IMR-90 (cell line): ENCODE data around the gene ART4. TPM values are rescaled to one million over a fixed set of nuclear protein-coding genes. Genes with fewer than 3 reads are reported as not detected.

Source experiments
- ATAC-seq: fragments of 200-7000 bp; cut with Tn5 transposase; 2 replicates; pipeline ENCODE4 v1.9.1; 2020; ENCODE audit warnings: low read depth, mild to moderate bottlenecking, moderate library complexity
- BruUV-seq: library from RNA; stranded (reverse); fragments of 400-500 nt; replicated peaks from 2 replicates; lab custom pipeline; 2021; lab: Mats Ljungman, UMichigan
- CTCF ChIA-PET: fragments of 300-600 bp; formaldehyde crosslinking; extraction: SDS; loops from one replicate; lab custom pipeline; 2021; ENCODE audit warnings: antibody characterized with exemption; lab: Yijun Ruan, JAX
- POLR2A ChIA-PET: fragments of 300-600 bp; sonication (Branson Sonifier 250); formaldehyde crosslinking; loops from one replicate; lab custom pipeline; 2022; ENCODE audit warnings: antibody characterized with exemption; ENCODE audit not compliant: unreplicated experiment; lab: Charles Lee
- DNase-seq: peaks from one replicate; pipeline ENCODE4 v3.0.0; 2013
- H2AFZ ChIP-seq: replicated peaks from 2 replicates; pipeline ENCODE3; 2013; ENCODE audit warnings: low read length, mild to moderate bottlenecking; ENCODE audit not compliant: poor library complexity
- H2AK5ac ChIP-seq: 2 replicates; pipeline ENCODE4 v1.6.1; 2013; ENCODE audit warnings: low read depth, low read length, inconsistent platforms
- H2AK9ac ChIP-seq: replicated peaks from 2 replicates; pipeline ENCODE3; 2013; ENCODE audit warnings: mild to moderate bottlenecking, low read depth, low read length, moderate library complexity; ENCODE audit not compliant: poor library complexity
- H2BK120ac ChIP-seq: 2 replicates; pipeline ENCODE4 v1.6.1; 2013; ENCODE audit warnings: low read depth, low read length, inconsistent platforms
- H2BK15ac ChIP-seq: 3 replicates; pipeline ENCODE4 v1.6.1; 2013; ENCODE audit warnings: low read depth, low read length, inconsistent platforms
- H2BK20ac ChIP-seq: 2 replicates; pipeline ENCODE4 v1.6.1; 2013; ENCODE audit warnings: low read depth, mild to moderate bottlenecking, inconsistent platforms, low read length, moderate library complexity
- H2BK5ac ChIP-seq: 2 replicates; pipeline ENCODE4 v1.6.1; 2013; ENCODE audit warnings: mild to moderate bottlenecking, low read depth, low read length, inconsistent platforms; ENCODE audit not compliant: poor library complexity, severe bottlenecking
- H3K14ac ChIP-seq: replicated peaks from 2 replicates; pipeline ENCODE4 v1.6.1; 2013; ENCODE audit warnings: low read depth, low read length, inconsistent platforms
- H3K18ac ChIP-seq: 2 replicates; pipeline ENCODE4 v1.6.1; 2013; ENCODE audit warnings: low read depth, low read length, control low read depth
- H3K23ac ChIP-seq: 2 replicates; pipeline ENCODE4 v1.6.1; 2013; ENCODE audit warnings: low read depth, low read length, inconsistent platforms
- H3K27ac ChIP-seq: 2 replicates; pipeline ENCODE4 v1.5.1; 2013; ENCODE audit warnings: mild to moderate bottlenecking, control low read depth, low read length; ENCODE audit not compliant: insufficient read depth
- H3K27me3 ChIP-seq: 2 replicates; pipeline ENCODE4 v1.6.1; 2013; ENCODE audit warnings: low read length; ENCODE audit not compliant: control insufficient read depth, insufficient read depth
- H3K36me3 ChIP-seq: 2 replicates; pipeline ENCODE4 v1.6.1; 2013; ENCODE audit warnings: low read length, mixed read lengths; ENCODE audit not compliant: control insufficient read depth, insufficient read depth
- H3K4ac ChIP-seq: 2 replicates; pipeline ENCODE4 v1.6.1; 2013; ENCODE audit warnings: low read depth, low read length, inconsistent platforms
- H3K4me1 ChIP-seq: 2 replicates; pipeline ENCODE4 v1.6.1; 2013; ENCODE audit warnings: low read length, mixed read lengths; ENCODE audit not compliant: control insufficient read depth, insufficient read depth
- H3K4me2 ChIP-seq: 2 replicates; pipeline ENCODE4 v1.6.1; 2013; ENCODE audit warnings: low read depth, mild to moderate bottlenecking, control low read depth, low read length, moderate library complexity
- H3K4me3 ChIP-seq: 2 replicates; pipeline ENCODE4 v1.5.1; 2013; ENCODE audit warnings: low read depth, mild to moderate bottlenecking, control low read depth, low read length, moderate library complexity; ENCODE audit not compliant: insufficient read depth
- H3K56ac ChIP-seq: 2 replicates; pipeline ENCODE4 v1.6.1; 2013; ENCODE audit warnings: low read length, inconsistent platforms; ENCODE audit not compliant: insufficient read depth; ENCODE audit errors: extremely low read depth
- H3K79me1 ChIP-seq, 2 experiments: 2 replicates each; pipeline ENCODE4 v1.6.1; 2013; ENCODE audit warnings: low read length in 2 of 2, inconsistent platforms in 1 of 2, low read depth in 1 of 2
- H3K9ac ChIP-seq: 2 replicates; pipeline ENCODE4 v1.6.1; 2013; ENCODE audit warnings: low read depth, low read length, control low read depth
- H3K9me1 ChIP-seq: 2 replicates; pipeline ENCODE4 v1.6.1; 2013; ENCODE audit warnings: low read length, inconsistent platforms; ENCODE audit not compliant: insufficient read depth
- H3K9me3 ChIP-seq: 2 replicates; pipeline ENCODE4 v1.6.1; 2013; ENCODE audit warnings: low read length; ENCODE audit not compliant: control insufficient read depth, insufficient read depth
- H4K20me1 ChIP-seq: 2 replicates; pipeline ENCODE4 v1.6.1; 2013; ENCODE audit warnings: low read length, inconsistent platforms; ENCODE audit not compliant: insufficient read depth
- H4K5ac ChIP-seq: 2 replicates; pipeline ENCODE4 v1.6.1; 2013; ENCODE audit warnings: mild to moderate bottlenecking, low read depth, low read length, control low read depth
- H4K8ac ChIP-seq, 2 experiments: 2 replicates each; pipeline ENCODE4 v1.6.1; 2013; ENCODE audit warnings: low read depth in 2 of 2, low read length in 2 of 2, control low read depth in 1 of 2, inconsistent platforms in 1 of 2
- H4K91ac ChIP-seq: 2 replicates; pipeline ENCODE4 v1.6.1; 2013; ENCODE audit warnings: low read depth, low read length, inconsistent platforms; ENCODE audit not compliant: insufficient read depth
- BHLHE40 ChIP-seq: fragments of 150-350 bp; IDR thresholded peaks from 2 replicates; pipeline ENCODE4 v1.6.1; 2016; ENCODE audit warnings: mild to moderate bottlenecking, low read depth, low read length
- CTCF ChIP-seq: conservative IDR thresholded peaks from 2 replicates; pipeline ENCODE4 v1.5.1; 2012; ENCODE audit warnings: mild to moderate bottlenecking, low read depth, low read length, improper control_type of control experiment
- FOS ChIP-seq: fragments of 150-350 bp; IDR thresholded peaks from 2 replicates; pipeline ENCODE4 v1.6.1; 2016; ENCODE audit warnings: low read depth, low read length
- MAFK ChIP-seq: IDR thresholded peaks from 2 replicates; pipeline ENCODE4 v1.6.1; 2012; ENCODE audit warnings: low read depth, low read length, improper control_type of control experiment
- MAZ ChIP-seq: IDR thresholded peaks from 2 replicates; pipeline ENCODE4 v1.6.1; 2012; ENCODE audit warnings: low read depth, mild to moderate bottlenecking, low read length, improper control_type of control experiment, moderate library complexity, borderline replicate concordance
- MXI1 ChIP-seq: IDR thresholded peaks from 2 replicates; pipeline ENCODE4 v1.6.1; 2012; ENCODE audit warnings: low read depth, mild to moderate bottlenecking, low read length, moderate library complexity, borderline replicate concordance
- POLR2A ChIP-seq: IDR thresholded peaks from 2 replicates; pipeline ENCODE4 v1.6.1; 2012; ENCODE audit warnings: mild to moderate bottlenecking, low read depth, low read length
- RAD21 ChIP-seq: IDR thresholded peaks from 2 replicates; pipeline ENCODE4 v1.6.1; 2012; ENCODE audit warnings: low read length, improper control_type of control experiment
- SMC3 ChIP-seq: fragments of 150-350 bp; IDR thresholded peaks from 2 replicates; pipeline ENCODE4 v1.6.1; 2016; ENCODE audit warnings: low read depth, mild to moderate bottlenecking, antibody characterized with exemption, low read length, moderate library complexity
- USF2 ChIP-seq: fragments of 150-350 bp; IDR thresholded peaks from 2 replicates; pipeline ENCODE4 v1.6.1; 2017; ENCODE audit warnings: mild to moderate bottlenecking, antibody characterized with exemption, low read length, low read depth
- dilution Hi-C: fragments of 300-500 bp; cut with HindIII; formaldehyde crosslinking; loops from one replicate; pipeline ENCODE4 v1.14.3; 2018; ENCODE audit warnings: low sequenced_read_pairs; ENCODE audit not compliant: unreplicated experiment
- in situ Hi-C: fragments of 300-500 bp; cut with MboI; formaldehyde crosslinking; loops from 3 replicates; pipeline ENCODE4 v1.14.3; 2019; ENCODE audit warnings: low sequenced_read_pairs, inconsistent platforms, mixed read lengths
- intact Hi-C: fragments of 100-400 bp; cut with micrococcal nuclease; formaldehyde crosslinking; loops from 2 replicates; pipeline ENCODE4 v1.10.0; 2022
- polyA plus RNA-seq, 3 experiments: library from polyadenylated mRNA; depleted of rRNA; stranded (reverse); fragments of >200 nt; gene quantifications; 2 replicates each; pipeline ENCODE4 v1.2.3, GENCODE V29; 2012; ENCODE audit warnings: low replicate concordance in 1 of 3
- total RNA-seq: library from RNA; depleted of rRNA; stranded (reverse); fragments of >200 nt; gene quantifications from 2 replicates; pipeline ENCODE4 v1.2.3, GENCODE V29; 2012

Gene ART4
- total and polyA plus RNA-seq, 2 of the 4 experiments (the other 2 are of a cell fraction) = not detected

- H3K79me1 ChIP-seq = no peaks in the 10 kb centered on the region
- no peaks in the 10 kb centered on the region for H3K9me1 ChIP-seq
- H3K4me1 ChIP-seq = no peaks in the 10 kb centered on the region
- no peak overlapping the region for H3K9ac ChIP-seq
- H4K5ac ChIP-seq = no peak overlapping the region
- H2BK15ac ChIP-seq = no peak overlapping the region
- no peak overlapping the region for H3K4me2 ChIP-seq
- POLR2A ChIA-PET = no interaction called here
- TF ChIP-seq FOS (no peak), RAD21 (no peak), BHLHE40 (no peak), SMC3 (no peak), POLR2A (no peak), USF2 (no peak), MAFK (no peak), MAZ (no peak), MXI1 (no peak), CTCF (no peak)
- dilution Hi-C loops (no loop called here), intact Hi-C loops (no loop called here), in situ Hi-C loops (no loop called here)
- H3K14ac ChIP-seq = no peak overlapping the region
- H2AK9ac ChIP-seq = no peak overlapping the region
- no peak overlapping the region for H3K56ac ChIP-seq
- no peaks in the 10 kb centered on the region for H3K36me3 ChIP-seq
- no peak overlapping the region for H2AK5ac ChIP-seq
- H4K8ac ChIP-seq = no peak overlapping the region
- H2BK120ac ChIP-seq = no peak overlapping the region
- CTCF ChIA-PET = interaction anchor here (1.1 kb wide), 1 partner anchor 9 kb away, joined by 5 read pairs; no protein-coding TSS in a partner anchor
- H3K4ac ChIP-seq = no peak overlapping the region
- no peak overlapping the region for H3K23ac ChIP-seq
- H3K4me3 ChIP-seq = no peak overlapping the region
- BruUV-seq = no TSS peak
- H3K27me3 ChIP-seq = no peaks in the 10 kb centered on the region
- DNase-seq (no peak), ATAC-seq (no peak)
- no peak overlapping the region for H3K27ac ChIP-seq
- no peak overlapping the region for H3K18ac ChIP-seq
- no peak overlapping the region for H2AFZ ChIP-seq
- H4K91ac ChIP-seq = no peak overlapping the region
- H4K20me1 ChIP-seq = no peaks in the 10 kb centered on the region
- no peak overlapping the region for H2BK5ac ChIP-seq
- no peaks in the 10 kb centered on the region; the same call in 1 of the 2 replicates for H3K9me3 ChIP-seq
- H2BK20ac ChIP-seq = no peak overlapping the region
These were observed 17.2 kb upstream of the ART4 start for GRCh38 chr12:14860490-14860889.
